Keratinocyte (primary cell): Measurements from ENCODE around the gene CYTH1. TPM values are rescaled to one million over a fixed set of nuclear protein-coding genes. Genes with fewer than 3 reads are reported as not detected.
A peak's percentile ranks its signal among the peaks of the same experiment; 100 is the strongest.

Experiments used
- DNase-seq: peaks from one replicate; pipeline ENCODE4 v3.0.0-alpha.2; 2011; ENCODE audit warnings: low read depth, missing footprints, low spot score
- FAIRE-seq: peaks from 2 replicates; lab custom pipeline; 2011; peaks lifted over from hg19 to GRCh38; lab: Jason Lieb, UNC
- H2AFZ ChIP-seq: 2 replicates; pipeline ENCODE4 v1.6.0; 2012; ENCODE audit warnings: low read length, control low read depth, inconsistent platforms; ENCODE audit not compliant: control insufficient read depth
- H3K27ac ChIP-seq: 2 replicates; pipeline ENCODE4 v1.5.1; 2011; ENCODE audit warnings: low read length; ENCODE audit not compliant: control insufficient read depth, insufficient read depth
- H3K27me3 ChIP-seq: 3 replicates; pipeline ENCODE4 v1.6.0; 2011; ENCODE audit warnings: low read length; ENCODE audit not compliant: control insufficient read depth, insufficient read depth; ENCODE audit errors: extremely low read depth
- H3K36me3 ChIP-seq, 2 experiments: 2 replicates in 1 of 2; 3 replicates in 1 of 2; pipeline ENCODE4 v1.5.1; 2011; ENCODE audit warnings: low read length in 2 of 2, mild to moderate bottlenecking in 1 of 2; ENCODE audit not compliant: control insufficient read depth in 2 of 2, insufficient read depth in 2 of 2; ENCODE audit errors: extremely low read depth in 1 of 2
- H3K4me1 ChIP-seq: 3 replicates; pipeline ENCODE4 v1.5.1; 2011; ENCODE audit warnings: low read length; ENCODE audit not compliant: control insufficient read depth, insufficient read depth; ENCODE audit errors: extremely low read depth
- H3K4me2 ChIP-seq: 3 replicates; pipeline ENCODE4 v1.6.0; 2011; ENCODE audit warnings: low read depth, low read length; ENCODE audit not compliant: control insufficient read depth, insufficient read depth; ENCODE audit errors: extremely low read depth
- H3K4me3 ChIP-seq, 3 experiments: fragments of 200-600 bp in 1 of 3; sonication (generic) in 1 of 3; 2 replicates in 2 of 3; 3 replicates in 1 of 3; pipeline ENCODE4 v1.5.1; 2011 to 2016; ENCODE audit warnings: low read length in 3 of 3, mild to moderate bottlenecking in 3 of 3, control low read depth in 2 of 3, inconsistent platforms in 1 of 3, low read depth in 1 of 3, mixed read lengths in 1 of 3, mixed run types in 1 of 3, moderate library complexity in 1 of 3; ENCODE audit not compliant: control insufficient read depth in 2 of 3, insufficient read depth in 2 of 3; ENCODE audit errors: extremely low read depth in 1 of 3
- H3K79me2 ChIP-seq: 2 replicates; pipeline ENCODE4 v1.6.0; 2012; ENCODE audit warnings: low read length; ENCODE audit not compliant: control insufficient read depth, insufficient read depth
- H3K9ac ChIP-seq: 3 replicates; pipeline ENCODE4 v1.6.0; 2011; ENCODE audit warnings: low read length; ENCODE audit not compliant: control insufficient read depth, insufficient read depth; ENCODE audit errors: extremely low read depth
- H3K9me1 ChIP-seq: 3 replicates; pipeline ENCODE4 v1.6.0; 2011; ENCODE audit warnings: low read length; ENCODE audit not compliant: control insufficient read depth, insufficient read depth; ENCODE audit errors: extremely low read depth
- H3K9me3 ChIP-seq: 2 replicates; pipeline ENCODE4 v1.5.1; 2012; ENCODE audit warnings: low read depth, low read length; ENCODE audit not compliant: control insufficient read depth
- H4K20me1 ChIP-seq: 3 replicates; pipeline ENCODE4 v1.6.0; 2011; ENCODE audit warnings: low read length; ENCODE audit not compliant: control insufficient read depth, insufficient read depth; ENCODE audit errors: extremely low read depth
- EZH2 ChIP-seq: IDR thresholded peaks from one replicate; pipeline ENCODE4 v1.6.1; 2012; ENCODE audit warnings: inconsistent platforms, mild to moderate bottlenecking, low read length, moderate library complexity
- dilution Hi-C: fragments of 300-500 bp; cut with MboI; formaldehyde crosslinking; loops from one replicate; pipeline ENCODE4 v1.7.0; 2020; ENCODE audit warnings: low sequenced_read_pairs; ENCODE audit not compliant: extremely low pct_ligation_motif_present
- polyA plus RNA-seq, 5 experiments: library from polyadenylated mRNA; depleted of rRNA in 3 of 5; stranded (reverse) in 3 of 5; stranded (forward) in 1 of 5; unstranded in 1 of 5; fragments of >200 nt; gene quantifications; 1 replicate in 1 of 5; 2 replicates in 3 of 5; 3 replicates in 1 of 5; pipeline versions ENCODE4 v1.2.1 to v1.2.3, GENCODE V29; 2011 to 2012; ENCODE audit warnings: missing spikeins in 2 of 5, low read depth in 1 of 5, low replicate concordance in 1 of 5
- TF ChIP-seq, protein P1 (sequence below), 3 experiments: IDR thresholded peaks in 1 of 3; conservative IDR thresholded peaks in 1 of 3; optimal IDR thresholded peaks in 1 of 3; 2 replicates in 2 of 3; 3 replicates in 1 of 3; pipeline versions ENCODE3 to v1.5.1; 2011; ENCODE audit warnings: low read length in 3 of 3, mild to moderate bottlenecking in 3 of 3, moderate library complexity in 2 of 3, control low read depth in 1 of 3, inconsistent platforms in 1 of 3; ENCODE audit not compliant: insufficient read depth in 2 of 3; ENCODE audit errors: extremely low read depth in 1 of 3

The CYTH1 gene
- polyA plus RNA-seq, 1 donor (not counting 4 experiments of a cell fraction or from before 2014, with no cell fraction given): 28.3 TPM

GRCh38 chr17:78718575-78719208, 63.4 kb downstream of the CYTH1 start:
- H3K79me2 ChIP-seq: peaks cover 93% of the 10 kb centered on the region
- H4K20me1 ChIP-seq: peaks cover 11% of the 10 kb centered on the region
- peak overlapping the region; percentile 7 for H3K27ac ChIP-seq

DNA sequence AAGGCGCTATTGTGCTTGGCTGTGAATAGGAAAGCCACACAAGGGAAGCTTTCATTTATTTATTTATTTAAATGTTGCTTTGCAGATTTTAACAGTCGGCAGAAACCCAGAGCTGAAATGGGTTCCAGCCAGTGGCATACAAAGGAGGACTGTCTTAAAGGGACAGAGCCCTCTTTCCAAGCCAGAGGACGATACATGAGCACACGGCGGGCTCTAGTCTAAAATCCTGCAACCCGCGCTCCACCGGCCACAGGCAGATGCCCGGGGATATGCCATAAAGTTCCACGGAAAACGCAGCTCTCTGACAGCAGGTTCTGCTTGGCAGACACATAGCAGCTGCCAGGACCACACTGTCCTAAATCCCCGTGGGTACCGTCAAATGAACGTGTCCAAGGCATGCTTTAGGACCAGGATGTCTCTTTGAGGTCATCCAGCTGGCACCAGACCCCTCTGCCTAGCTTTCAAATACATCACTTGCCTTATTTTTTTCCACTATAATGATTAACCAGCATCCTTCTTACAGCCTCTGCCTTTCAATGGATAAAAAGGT, 64.6 kb downstream of the CYTH1 start:
- H3K9ac ChIP-seq: peak overlapping the region; percentile 79
- no peaks in the 10 kb centered on the region for H3K9me3 ChIP-seq
- H3K4me3 ChIP-seq: peak overlapping the region; percentile 4 to 62 (median 27)
- TF ChIP-seq, protein P1, sequence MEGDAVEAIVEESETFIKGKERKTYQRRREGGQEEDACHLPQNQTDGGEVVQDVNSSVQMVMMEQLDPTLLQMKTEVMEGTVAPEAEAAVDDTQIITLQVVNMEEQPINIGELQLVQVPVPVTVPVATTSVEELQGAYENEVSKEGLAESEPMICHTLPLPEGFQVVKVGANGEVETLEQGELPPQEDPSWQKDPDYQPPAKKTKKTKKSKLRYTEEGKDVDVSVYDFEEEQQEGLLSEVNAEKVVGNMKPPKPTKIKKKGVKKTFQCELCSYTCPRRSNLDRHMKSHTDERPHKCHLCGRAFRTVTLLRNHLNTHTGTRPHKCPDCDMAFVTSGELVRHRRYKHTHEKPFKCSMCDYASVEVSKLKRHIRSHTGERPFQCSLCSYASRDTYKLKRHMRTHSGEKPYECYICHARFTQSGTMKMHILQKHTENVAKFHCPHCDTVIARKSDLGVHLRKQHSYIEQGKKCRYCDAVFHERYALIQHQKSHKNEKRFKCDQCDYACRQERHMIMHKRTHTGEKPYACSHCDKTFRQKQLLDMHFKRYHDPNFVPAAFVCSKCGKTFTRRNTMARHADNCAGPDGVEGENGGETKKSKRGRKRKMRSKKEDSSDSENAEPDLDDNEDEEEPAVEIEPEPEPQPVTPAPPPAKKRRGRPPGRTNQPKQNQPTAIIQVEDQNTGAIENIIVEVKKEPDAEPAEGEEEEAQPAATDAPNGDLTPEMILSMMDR (optimal IDR thresholded peaks at IDR 0.05 in 1 of 3, IDR thresholded peaks at IDR 0.05 in 1 of 3, conservative IDR thresholded peaks at IDR 0.05 in 1 of 3; ENCODE audit: extremely low read depth in 1 of 3, insufficient read depth in 2 of 3, low read length in 3 of 3): no peak
- TF ChIP-seq EZH2: no peak
- H3K4me2 ChIP-seq: peak overlapping the region; percentile 84
- H3K36me3 ChIP-seq: peaks cover 3 to 6% of the 10 kb centered on the region in 2 experiments
- no peak for DNase-seq
- dilution Hi-C loops: no loop called here
- peaks cover 91% of the 10 kb centered on the region for H3K79me2 ChIP-seq
- H2AFZ ChIP-seq: no peak overlapping the region
- H3K4me1 ChIP-seq: peaks cover 37% of the 10 kb centered on the region
- peak overlapping the region; percentile 69 for H3K27ac ChIP-seq
- peaks cover 9% of the 10 kb centered on the region for H4K20me1 ChIP-seq
- H3K9me1 ChIP-seq: peaks cover 4% of the 10 kb centered on the region
- no peak for FAIRE-seq
- no peaks in the 10 kb centered on the region for H3K27me3 ChIP-seq

More at GRCh38 chr17:78718575-78719208, 63.4 kb downstream of the CYTH1 start:
- H3K27me3 ChIP-seq: no peaks in the 10 kb centered on the region
- no peak overlapping the region for H2AFZ ChIP-seq
- FAIRE-seq (no peak), DNase-seq (no peak)
- dilution Hi-C loops: no loop called here
- H3K36me3 ChIP-seq: peaks cover 3 to 6% of the 10 kb centered on the region in 2 experiments
- no peak overlapping the region for H3K4me2 ChIP-seq
- H3K9ac ChIP-seq: no peak overlapping the region
- TF ChIP-seq, protein P1 (optimal IDR thresholded peaks at IDR 0.05 in 1 of 3, IDR thresholded peaks at IDR 0.05 in 1 of 3, conservative IDR thresholded peaks at IDR 0.05 in 1 of 3; ENCODE audit: extremely low read depth in 1 of 3, insufficient read depth in 2 of 3, low read length in 3 of 3): no peak
- TF ChIP-seq EZH2: no peak
- H3K9me1 ChIP-seq: peaks cover 4% of the 10 kb centered on the region
- H3K4me3 ChIP-seq: no peak overlapping the region
- peaks cover 37% of the 10 kb centered on the region for H3K4me1 ChIP-seq
- H3K9me3 ChIP-seq: no peaks in the 10 kb centered on the region
